HEK293T (cell line): ENCODE results near the gene PLXNA2.

Source experiments
- ELF4 ChIP-seq: fragments of 450-650 bp; IDR thresholded peaks from 2 replicates; pipeline ENCODE4 v1.6.1; 2017; ENCODE audit warnings: antibody characterized with exemption
- FOXA1 ChIP-seq: fragments of 450-650 bp; IDR thresholded peaks from 2 replicates; pipeline ENCODE4 v1.6.1; 2016; ENCODE audit warnings: mild to moderate bottlenecking
- FOXM1 ChIP-seq: fragments of 450-650 bp; IDR thresholded peaks from 2 replicates; pipeline ENCODE4 v1.6.1; 2017; ENCODE audit warnings: mild to moderate bottlenecking, borderline replicate concordance
- HDGF ChIP-seq: fragments of 450-650 bp; IDR thresholded peaks from 2 replicates; pipeline ENCODE4 v1.6.1; 2017; ENCODE audit warnings: antibody characterized with exemption, borderline replicate concordance
- L3MBTL2 ChIP-seq: fragments of 450-650 bp; conservative IDR thresholded peaks from 2 replicates; pipeline ENCODE4 v1.6.1; 2016; ENCODE audit warnings: mild to moderate bottlenecking
- NFRKB ChIP-seq: fragments of 450-650 bp; IDR thresholded peaks from 2 replicates; pipeline ENCODE4 v1.6.1; 2016; ENCODE audit warnings: mild to moderate bottlenecking, moderate library complexity
- SUZ12 ChIP-seq: fragments of 450-650 bp; IDR thresholded peaks from 2 replicates; pipeline ENCODE4 v1.6.1; 2016; ENCODE audit warnings: mild to moderate bottlenecking
- ZNF384 ChIP-seq: fragments of 450-650 bp; IDR thresholded peaks from 2 replicates; pipeline ENCODE4 v1.6.1; 2016

DNA sequence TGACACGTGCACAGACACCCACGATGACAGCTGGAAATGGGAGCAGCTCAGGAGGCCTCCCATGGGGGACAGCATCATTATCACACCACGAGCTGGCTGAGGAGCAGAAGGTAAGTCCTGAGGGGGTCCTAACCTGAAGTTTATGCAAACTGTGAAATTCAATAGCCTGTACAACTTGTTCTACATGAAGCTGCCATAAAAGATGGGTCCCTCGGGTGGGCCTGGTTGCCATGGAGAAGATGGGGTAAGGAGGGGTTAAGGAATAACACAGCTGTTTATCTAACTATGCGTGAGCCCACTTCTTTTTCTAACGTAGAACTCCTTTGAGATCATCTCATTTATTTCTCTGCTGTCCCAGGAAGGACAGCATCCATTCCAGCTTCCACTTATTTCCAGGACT, 169.8 kb downstream of the PLXNA2 start:
- TF ChIP-seq NFRKB (no peak), FOXM1 (no peak), ELF4 (no peak), SUZ12 (no peak), HDGF (no peak), FOXA1 (no peak), ZNF384 (no peak), L3MBTL2 (no peak)
